HepG2 (cell line): ENCODE results near the gene BAIAP2L2. TPM values are rescaled to one million over a fixed set of nuclear protein-coding genes. Genes with fewer than 3 reads are reported as not detected.

ENCODE experiments used
- ESRRA ChIP-seq: sonication (generic); formaldehyde crosslinking; IDR thresholded peaks from 2 replicates; pipeline ENCODE4 v1.5.1; 2020; ENCODE audit warnings: mild to moderate bottlenecking, low read depth, missing genetic modification reagents
- JDP2 ChIP-seq: sonication (generic); formaldehyde crosslinking; IDR thresholded peaks from 2 replicates; pipeline ENCODE4 v1.8.1; 2022; ENCODE audit warnings: missing genetic modification reagents, borderline replicate concordance
- MED1 ChIP-seq: sonication (generic); formaldehyde crosslinking; IDR thresholded peaks from 2 replicates; pipeline ENCODE4 v1.4.0; 2020; ENCODE audit warnings: missing genetic modification reagents
- NCOR1 ChIP-seq: fragments of 200-600 bp; sonication (generic); IDR thresholded peaks from 2 replicates; pipeline ENCODE4 v1.7.0; 2017; ENCODE audit warnings: antibody characterized with exemption, low read length, borderline replicate concordance
- NR2F2 ChIP-seq: IDR thresholded peaks from 2 replicates; pipeline ENCODE4 v1.6.1; 2012; ENCODE audit warnings: low read depth, inconsistent platforms, borderline replicate concordance
- RFXAP ChIP-seq: sonication (generic); formaldehyde crosslinking; IDR thresholded peaks from 2 replicates; pipeline ENCODE4 v1.4.0; 2020; ENCODE audit warnings: missing genetic modification reagents, borderline replicate concordance
- SETDB1 ChIP-seq: sonication (generic); formaldehyde crosslinking; IDR thresholded peaks from 2 replicates; pipeline ENCODE4 v1.5.1; 2020; ENCODE audit warnings: missing genetic modification reagents, mild to moderate bottlenecking, borderline replicate concordance
- SPEN ChIP-seq: sonication (generic); formaldehyde crosslinking; IDR thresholded peaks from 2 replicates; pipeline ENCODE4 v1.5.1; 2020; ENCODE audit warnings: low read depth, mild to moderate bottlenecking, missing genetic modification reagents
- ZFP82 ChIP-seq: sonication (generic); formaldehyde crosslinking; IDR thresholded peaks from 2 replicates; pipeline ENCODE4 v1.5.1; 2020; ENCODE audit warnings: mild to moderate bottlenecking, missing genetic modification reagents, borderline replicate concordance
- ZFY ChIP-seq: sonication (generic); formaldehyde crosslinking; IDR thresholded peaks from 2 replicates; pipeline ENCODE4 v1.4.0; 2020; ENCODE audit warnings: missing genetic modification reagents
- ZNF446 ChIP-seq: sonication (generic); formaldehyde crosslinking; IDR thresholded peaks from 2 replicates; pipeline ENCODE4 v1.5.0; 2020; ENCODE audit warnings: mild to moderate bottlenecking, missing genetic modification reagents
- ZNF564 ChIP-seq: sonication (generic); formaldehyde crosslinking; IDR thresholded peaks from 2 replicates; pipeline ENCODE4 v1.8.1; 2023; ENCODE audit warnings: mild to moderate bottlenecking, missing genetic modification reagents
- ZNF670 ChIP-seq: sonication (generic); formaldehyde crosslinking; IDR thresholded peaks from 2 replicates; pipeline ENCODE4 v1.8.0; 2022; ENCODE audit warnings: mild to moderate bottlenecking, missing genetic modification reagents, borderline replicate concordance
- ZNF891 ChIP-seq: sonication (generic); formaldehyde crosslinking; IDR thresholded peaks from 2 replicates; pipeline ENCODE4 v1.5.0; 2020; ENCODE audit warnings: mild to moderate bottlenecking, missing genetic modification reagents
- polyA plus RNA-seq, 8 experiments: library from polyadenylated mRNA; depleted of rRNA in 3 of 8; stranded (reverse) in 7 of 8; unstranded in 1 of 8; fragments of >200 nt; fragmentation: Illumina TruSeq in 4 of 8; extraction: Trizol in 4 of 8; gene quantifications; 2 replicates each; pipeline versions ENCODE4 v1.2.1 to v1.2.3, GENCODE V29; 2011 to 2016; ENCODE audit warnings: low read depth in 4 of 8, missing spikeins in 1 of 8, mixed read lengths in 1 of 8; ENCODE audit not compliant: insufficient read depth in 1 of 8
- total RNA-seq, 5 experiments: library from RNA; depleted of rRNA; stranded (reverse); fragments of >200 nt; fragmentation: Illumina TruSeq; extraction: Trizol; gene quantifications; 2 replicates each; pipeline ENCODE4 v1.2.3, GENCODE V29; 2016; ENCODE audit warnings: low read depth in 1 of 5
- TF ChIP-seq, protein P1 (sequence below): sonication (generic); formaldehyde crosslinking; IDR thresholded peaks from 2 replicates; pipeline ENCODE4 v1.5.0; 2020; ENCODE audit warnings: mild to moderate bottlenecking, missing genetic modification reagents
- TF ChIP-seq, protein P2 (sequence below): IDR thresholded peaks from 2 replicates; pipeline ENCODE4 v1.6.1; 2016; ENCODE audit warnings: mild to moderate bottlenecking, missing biosample characterization, missing genetic modification reagents
- TF ChIP-seq, protein P3 (sequence below): IDR thresholded peaks from 2 replicates; pipeline ENCODE4 v1.6.1; 2016; ENCODE audit warnings: low read depth, missing genetic modification reagents, missing compliant biosample characterization
- TF ChIP-seq, protein P4 (sequence below): sonication (generic); formaldehyde crosslinking; IDR thresholded peaks from 2 replicates; pipeline ENCODE4 v1.5.1; 2020; ENCODE audit warnings: mild to moderate bottlenecking, missing genetic modification reagents, borderline replicate concordance

The BAIAP2L2 gene
- total and polyA plus RNA-seq, 2 of the 13 experiments (the other 11 are each of a cell fraction or from before 2014, with no cell fraction given), result 4.4 to 7.5 TPM

DNA sequence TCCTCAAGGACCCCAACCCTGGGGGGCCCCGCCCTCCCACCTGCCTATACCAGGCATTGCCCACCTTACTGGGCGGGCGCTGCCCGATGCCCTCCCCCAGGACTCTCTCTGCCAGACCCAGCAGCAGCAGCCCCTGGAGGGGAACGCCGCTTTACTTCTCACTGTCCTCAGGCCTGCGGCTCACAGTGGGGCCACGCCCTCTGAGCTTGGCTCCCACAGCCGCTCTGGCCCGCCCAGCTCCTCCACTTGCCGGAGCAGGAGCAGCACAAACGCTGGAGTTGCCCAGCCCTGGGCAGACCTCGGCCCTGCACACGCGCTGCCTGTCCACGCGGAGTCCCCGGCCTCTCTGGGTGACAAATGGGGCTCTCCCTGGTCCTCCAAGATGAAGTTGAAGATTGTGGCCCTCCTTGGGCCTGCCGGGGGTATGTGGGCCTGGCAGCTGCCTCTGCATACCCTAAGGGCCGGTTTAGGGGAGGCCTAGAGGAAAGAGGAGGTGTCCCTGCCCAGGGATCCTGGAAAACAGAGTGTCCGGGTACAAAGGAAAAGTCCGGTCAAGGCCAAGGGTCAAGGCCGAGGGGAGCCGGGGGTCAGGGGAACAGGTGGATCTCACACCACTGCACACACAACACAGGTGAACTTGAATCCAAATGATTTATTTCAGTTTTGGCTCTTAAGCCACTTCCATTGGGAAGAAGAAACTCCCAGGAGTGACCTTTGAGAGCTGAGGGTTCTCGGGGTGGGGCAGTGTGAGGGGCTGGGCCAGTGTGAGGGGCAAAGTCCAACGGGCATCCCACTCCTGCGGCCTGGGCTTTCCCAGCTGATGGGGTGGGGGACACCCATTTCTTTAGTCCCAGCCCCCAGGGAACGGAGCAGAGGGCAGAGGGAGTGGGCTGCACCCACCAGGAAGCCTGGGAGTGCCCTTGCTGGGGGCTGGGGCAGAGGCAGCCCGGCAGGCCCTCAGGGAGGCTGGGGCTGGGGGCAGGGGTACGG is 674 bp upstream of the BAIAP2L2 start (continued):
- peak; percentile 38; the same call in 1 of the 2 replicates for TF ChIP-seq ZNF891 (CRISPR knock-in tag)
- 0 out of 2 replicates have a peak, but pooled peaks have one; percentile 17 for TF ChIP-seq RFXAP (CRISPR knock-in tag)
- TF ChIP-seq SETDB1, result no peak
- TF ChIP-seq, protein P1, sequence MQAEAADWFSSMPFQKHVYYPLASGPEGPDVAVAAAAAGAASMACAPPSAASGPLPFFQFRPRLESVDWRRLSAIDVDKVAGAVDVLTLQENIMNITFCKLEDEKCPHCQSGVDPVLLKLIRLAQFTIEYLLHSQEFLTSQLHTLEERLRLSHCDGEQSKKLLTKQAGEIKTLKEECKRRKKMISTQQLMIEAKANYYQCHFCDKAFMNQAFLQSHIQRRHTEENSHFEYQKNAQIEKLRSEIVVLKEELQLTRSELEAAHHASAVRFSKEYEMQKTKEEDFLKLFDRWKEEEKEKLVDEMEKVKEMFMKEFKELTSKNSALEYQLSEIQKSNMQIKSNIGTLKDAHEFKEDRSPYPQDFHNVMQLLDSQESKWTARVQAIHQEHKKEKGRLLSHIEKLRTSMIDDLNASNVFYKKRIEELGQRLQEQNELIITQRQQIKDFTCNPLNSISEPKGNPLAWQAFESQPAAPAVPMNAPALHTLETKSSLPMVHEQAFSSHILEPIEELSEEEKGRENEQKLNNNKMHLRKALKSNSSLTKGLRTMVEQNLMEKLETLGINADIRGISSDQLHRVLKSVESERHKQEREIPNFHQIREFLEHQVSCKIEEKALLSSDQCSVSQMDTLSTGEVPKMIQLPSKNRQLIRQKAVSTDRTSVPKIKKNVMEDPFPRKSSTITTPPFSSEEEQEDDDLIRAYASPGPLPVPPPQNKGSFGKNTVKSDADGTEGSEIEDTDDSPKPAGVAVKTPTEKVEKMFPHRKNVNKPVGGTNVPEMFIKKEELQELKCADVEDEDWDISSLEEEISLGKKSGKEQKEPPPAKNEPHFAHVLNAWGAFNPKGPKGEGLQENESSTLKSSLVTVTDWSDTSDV, result no peak
- peak; percentile 51; the same call in 1 of the 2 replicates for TF ChIP-seq NR2F2
- no peak for TF ChIP-seq JDP2 (CRISPR knock-in tag)
- TF ChIP-seq, protein P2, sequence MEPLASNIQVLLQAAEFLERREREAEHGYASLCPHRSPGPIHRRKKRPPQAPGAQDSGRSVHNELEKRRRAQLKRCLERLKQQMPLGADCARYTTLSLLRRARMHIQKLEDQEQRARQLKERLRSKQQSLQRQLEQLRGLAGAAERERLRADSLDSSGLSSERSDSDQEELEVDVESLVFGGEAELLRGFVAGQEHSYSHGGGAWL (CRISPR knock-in tag), result no peak
- TF ChIP-seq, protein P3, sequence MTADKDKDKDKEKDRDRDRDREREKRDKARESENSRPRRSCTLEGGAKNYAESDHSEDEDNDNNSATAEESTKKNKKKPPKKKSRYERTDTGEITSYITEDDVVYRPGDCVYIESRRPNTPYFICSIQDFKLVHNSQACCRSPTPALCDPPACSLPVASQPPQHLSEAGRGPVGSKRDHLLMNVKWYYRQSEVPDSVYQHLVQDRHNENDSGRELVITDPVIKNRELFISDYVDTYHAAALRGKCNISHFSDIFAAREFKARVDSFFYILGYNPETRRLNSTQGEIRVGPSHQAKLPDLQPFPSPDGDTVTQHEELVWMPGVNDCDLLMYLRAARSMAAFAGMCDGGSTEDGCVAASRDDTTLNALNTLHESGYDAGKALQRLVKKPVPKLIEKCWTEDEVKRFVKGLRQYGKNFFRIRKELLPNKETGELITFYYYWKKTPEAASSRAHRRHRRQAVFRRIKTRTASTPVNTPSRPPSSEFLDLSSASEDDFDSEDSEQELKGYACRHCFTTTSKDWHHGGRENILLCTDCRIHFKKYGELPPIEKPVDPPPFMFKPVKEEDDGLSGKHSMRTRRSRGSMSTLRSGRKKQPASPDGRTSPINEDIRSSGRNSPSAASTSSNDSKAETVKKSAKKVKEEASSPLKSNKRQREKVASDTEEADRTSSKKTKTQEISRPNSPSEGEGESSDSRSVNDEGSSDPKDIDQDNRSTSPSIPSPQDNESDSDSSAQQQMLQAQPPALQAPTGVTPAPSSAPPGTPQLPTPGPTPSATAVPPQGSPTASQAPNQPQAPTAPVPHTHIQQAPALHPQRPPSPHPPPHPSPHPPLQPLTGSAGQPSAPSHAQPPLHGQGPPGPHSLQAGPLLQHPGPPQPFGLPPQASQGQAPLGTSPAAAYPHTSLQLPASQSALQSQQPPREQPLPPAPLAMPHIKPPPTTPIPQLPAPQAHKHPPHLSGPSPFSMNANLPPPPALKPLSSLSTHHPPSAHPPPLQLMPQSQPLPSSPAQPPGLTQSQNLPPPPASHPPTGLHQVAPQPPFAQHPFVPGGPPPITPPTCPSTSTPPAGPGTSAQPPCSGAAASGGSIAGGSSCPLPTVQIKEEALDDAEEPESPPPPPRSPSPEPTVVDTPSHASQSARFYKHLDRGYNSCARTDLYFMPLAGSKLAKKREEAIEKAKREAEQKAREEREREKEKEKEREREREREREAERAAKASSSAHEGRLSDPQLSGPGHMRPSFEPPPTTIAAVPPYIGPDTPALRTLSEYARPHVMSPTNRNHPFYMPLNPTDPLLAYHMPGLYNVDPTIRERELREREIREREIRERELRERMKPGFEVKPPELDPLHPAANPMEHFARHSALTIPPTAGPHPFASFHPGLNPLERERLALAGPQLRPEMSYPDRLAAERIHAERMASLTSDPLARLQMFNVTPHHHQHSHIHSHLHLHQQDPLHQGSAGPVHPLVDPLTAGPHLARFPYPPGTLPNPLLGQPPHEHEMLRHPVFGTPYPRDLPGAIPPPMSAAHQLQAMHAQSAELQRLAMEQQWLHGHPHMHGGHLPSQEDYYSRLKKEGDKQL (CRISPR knock-in tag), result no peak
- TF ChIP-seq ZNF446 (CRISPR knock-in tag), result no peak
- TF ChIP-seq MED1, result no peak
- TF ChIP-seq, protein P4, sequence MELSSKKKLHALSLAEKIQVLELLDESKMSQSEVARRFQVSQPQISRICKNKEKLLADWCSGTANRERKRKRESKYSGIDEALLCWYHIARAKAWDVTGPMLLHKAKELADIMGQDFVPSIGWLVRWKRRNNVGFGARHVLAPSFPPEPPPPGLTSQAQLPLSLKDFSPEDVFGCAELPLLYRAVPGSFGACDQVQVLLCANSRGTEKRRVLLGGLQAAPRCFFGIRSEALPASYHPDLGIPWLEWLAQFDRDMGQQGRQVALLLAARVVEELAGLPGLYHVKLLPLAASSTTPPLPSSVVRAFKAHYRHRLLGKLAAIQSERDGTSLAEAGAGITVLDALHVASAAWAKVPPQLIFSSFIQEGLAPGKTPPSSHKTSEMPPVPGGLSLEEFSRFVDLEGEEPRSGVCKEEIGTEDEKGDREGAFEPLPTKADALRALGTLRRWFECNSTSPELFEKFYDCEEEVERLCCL (CRISPR knock-in tag), result no peak
- TF ChIP-seq ESRRA, result peak; percentile 23; the same call in 1 of the 2 replicates
- TF ChIP-seq NCOR1, result no peak; the same call in 1 of the 2 replicates
- 0 out of 2 replicates have a peak, but pooled peaks have one; percentile 35 for TF ChIP-seq ZNF670
- TF ChIP-seq SPEN (CRISPR knock-in tag), result 0 out of 2 replicates have a peak, but pooled peaks have one; percentile 12
- TF ChIP-seq ZFP82, result 0 out of 2 replicates have a peak, but pooled peaks have one; percentile 56
- TF ChIP-seq ZNF564 (CRISPR knock-in tag), result no peak
- no peak for TF ChIP-seq ZFY
